Spleen (tissue), 11 donors: Measurements from ENCODE around the gene CARMIL3. TPM values are rescaled to one million over a fixed set of nuclear protein-coding genes. Genes with fewer than 3 reads are reported as not detected.

Experiments used
- DNase-seq: peaks from one replicate; pipeline ENCODE4 v3.0.0-alpha.2; 2020
- H3K27ac ChIP-seq, 8 donors: fragments of 200-600 bp; sonication (generic) in 7 of 8; 1 replicate in 4 of 8; 2 replicates in 4 of 8; pipeline versions ENCODE4 v1.5.0 to v1.8.0; 2016 to 2021; ENCODE audit warnings: inconsistent platforms in 4 of 8, mild to moderate bottlenecking in 4 of 8, moderate library complexity in 1 of 8
- H3K27me3 ChIP-seq, 7 donors: fragments of 200-600 bp; sonication (generic) in 6 of 7; replicated peaks in 1 of 7; 1 replicate in 4 of 7; 2 replicates in 3 of 7; pipeline versions ENCODE4 v1.5.0 to v1.8.0; 2016 to 2021; ENCODE audit warnings: inconsistent platforms in 3 of 7, mild to moderate bottlenecking in 1 of 7
- H3K36me3 ChIP-seq, 6 donors: fragments of 200-600 bp; sonication (generic) in 5 of 6; 1 replicate in 4 of 6; 2 replicates in 2 of 6; pipeline versions ENCODE4 v1.5.0 to v1.8.0; 2016 to 2021; ENCODE audit warnings: inconsistent platforms in 2 of 6
- H3K4me1 ChIP-seq, 6 donors: fragments of 200-600 bp; sonication (generic) in 5 of 6; 1 replicate in 3 of 6; 2 replicates in 3 of 6; pipeline versions ENCODE4 v1.5.0 to v1.8.0; 2016 to 2021; ENCODE audit warnings: inconsistent platforms in 3 of 6
- H3K4me3 ChIP-seq, 8 donors: fragments of 200-600 bp; sonication (generic) in 7 of 8; 1 replicate in 4 of 8; 2 replicates in 4 of 8; pipeline versions ENCODE4 v1.5.0 to v1.8.0; 2016 to 2021; ENCODE audit warnings: inconsistent platforms in 4 of 8, mild to moderate bottlenecking in 4 of 8, moderate library complexity in 2 of 8
- H3K9me3 ChIP-seq, 8 donors: fragments of 200-600 bp; sonication (generic) in 7 of 8; 1 replicate in 4 of 8; 2 replicates in 4 of 8; pipeline versions ENCODE4 v1.5.0 to v1.8.0; 2016 to 2021; ENCODE audit warnings: inconsistent platforms in 4 of 8
- POLR2A ChIP-seq, 3 donors: fragments of 450-650 bp; IDR thresholded peaks; one replicate each; pipeline ENCODE4 v1.5.1; 2017; ENCODE audit warnings: antibody characterized with exemption in 3 of 3, mild to moderate bottlenecking in 1 of 3
- POLR2AphosphoS5 ChIP-seq, 3 donors: sonication (generic); formaldehyde crosslinking; IDR thresholded peaks; one replicate each; pipeline ENCODE4 v1.5.1; 2017; ENCODE audit warnings: antibody characterized with exemption in 3 of 3
- WGBS, 5 donors: extraction: QIAGEN DNeasy Blood & Tissue Kit in 3 of 5; methylation state at CpG; one replicate each; pipeline versions ENCODE4 v1.1.5 to v1.1.7; 2013 to 2018; 5-methylcytosine and 5-hydroxymethylcytosine counted together
- intact Hi-C: fragments of 100-400 bp; cut with DNase I; formaldehyde crosslinking; loops from one replicate; pipeline ENCODE4 v1.15.0; 2023; ENCODE audit warnings: low total_unique reads
- polyA plus RNA-seq, 3 donors: library from polyadenylated mRNA; stranded (reverse); fragments of 200-250 nt; gene quantifications; one replicate each; pipeline ENCODE4 v1.2.1, GENCODE V29; 2013
- total RNA-seq, 7 donors: library from RNA; depleted of rRNA in 3 of 7; stranded (reverse); fragments of >200 nt in 3 of 7; fragmentation: NEBNext Ultra II Directional in 4 of 7; extraction: Animal tissue kit (Norgen Biotek cat#: 25700) in 4 of 7; gene quantifications; one replicate each; pipeline versions ENCODE4 v1.1.0 to v1.2.1, GENCODE V29; 2016 to 2021
- TF ChIP-seq, protein P1 (sequence below), 11 experiments: fragments of 200-600 bp in 7 of 11; fragments of 450-650 bp in 4 of 11; sonication (generic) in 4 of 11; IDR thresholded peaks in 8 of 11; conservative IDR thresholded peaks in 3 of 11; 1 replicate in 7 of 11; 2 replicates in 4 of 11; pipeline versions ENCODE4 v1.4.0 to v1.8.0; 2016 to 2021; ENCODE audit warnings: antibody characterized with exemption in 11 of 11, inconsistent platforms in 4 of 11, mild to moderate bottlenecking in 1 of 11
- donor health status: healthy with polysubstance abuse.
- donor health status: DM: no; HTN: no; CAD: no; lungs with moderate emphysema.
- donor health status: DM: no; HTN: no; CAD: no.
- donor health status: Bipolar disorder and iron deficiency.
- donor health status: healthy.
- donor health status: DM: no; HTN: no; CAD: no.
- donor health status: DM: yes; HTN: yes; CAD: no.

CARMIL3 gene
- total and polyA plus RNA-seq, 10 donors, result 0.39 to 3.2 (median 1.4) TPM

DNA sequence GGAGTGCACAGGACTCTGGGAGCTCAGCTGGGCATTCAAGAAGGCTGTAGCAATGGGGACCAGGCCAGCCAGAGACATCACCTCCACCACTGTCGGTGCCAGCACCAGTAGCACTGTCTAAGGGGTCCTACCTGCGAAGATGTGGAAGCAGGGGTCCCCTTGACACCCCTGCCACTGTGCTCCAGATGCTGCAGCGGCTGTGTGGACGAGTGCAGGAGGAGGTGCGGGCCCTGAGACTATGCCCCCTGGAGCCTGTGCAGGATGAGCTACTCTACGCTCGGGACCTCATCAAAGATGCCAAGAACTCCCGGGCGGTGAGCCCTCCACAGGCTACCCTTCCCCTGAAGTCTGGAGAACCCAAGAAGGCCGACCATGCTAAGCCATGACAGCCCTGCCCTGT, 8.6 kb downstream of the CARMIL3 start:
- TF ChIP-seq, protein P1, sequence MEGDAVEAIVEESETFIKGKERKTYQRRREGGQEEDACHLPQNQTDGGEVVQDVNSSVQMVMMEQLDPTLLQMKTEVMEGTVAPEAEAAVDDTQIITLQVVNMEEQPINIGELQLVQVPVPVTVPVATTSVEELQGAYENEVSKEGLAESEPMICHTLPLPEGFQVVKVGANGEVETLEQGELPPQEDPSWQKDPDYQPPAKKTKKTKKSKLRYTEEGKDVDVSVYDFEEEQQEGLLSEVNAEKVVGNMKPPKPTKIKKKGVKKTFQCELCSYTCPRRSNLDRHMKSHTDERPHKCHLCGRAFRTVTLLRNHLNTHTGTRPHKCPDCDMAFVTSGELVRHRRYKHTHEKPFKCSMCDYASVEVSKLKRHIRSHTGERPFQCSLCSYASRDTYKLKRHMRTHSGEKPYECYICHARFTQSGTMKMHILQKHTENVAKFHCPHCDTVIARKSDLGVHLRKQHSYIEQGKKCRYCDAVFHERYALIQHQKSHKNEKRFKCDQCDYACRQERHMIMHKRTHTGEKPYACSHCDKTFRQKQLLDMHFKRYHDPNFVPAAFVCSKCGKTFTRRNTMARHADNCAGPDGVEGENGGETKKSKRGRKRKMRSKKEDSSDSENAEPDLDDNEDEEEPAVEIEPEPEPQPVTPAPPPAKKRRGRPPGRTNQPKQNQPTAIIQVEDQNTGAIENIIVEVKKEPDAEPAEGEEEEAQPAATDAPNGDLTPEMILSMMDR (IDR thresholded peaks at IDR 0.05 in 8 of 11, conservative IDR thresholded peaks at IDR 0.05 in 3 of 11), result no peak
- Histone ChIP-seq H3K4me3 (no peak overlapping the region), H3K36me3 (no peaks in the 10 kb centered on the region), H3K27me3 (no peaks in the 10 kb centered on the region), H3K27ac (no peak overlapping the region), H3K4me1 (peaks cover 0 to 10% (median 0%) of the 10 kb centered on the region in 6 donors), H3K9me3 (no peaks in the 10 kb centered on the region)
- WGBS, 5 donors, result 90 to 96% (median 93%) methylated on average over 4 to 10 of the region's 10 CpGs
- DNase-seq, result no peak
- intact Hi-C loops, result no loop called here

DNA sequence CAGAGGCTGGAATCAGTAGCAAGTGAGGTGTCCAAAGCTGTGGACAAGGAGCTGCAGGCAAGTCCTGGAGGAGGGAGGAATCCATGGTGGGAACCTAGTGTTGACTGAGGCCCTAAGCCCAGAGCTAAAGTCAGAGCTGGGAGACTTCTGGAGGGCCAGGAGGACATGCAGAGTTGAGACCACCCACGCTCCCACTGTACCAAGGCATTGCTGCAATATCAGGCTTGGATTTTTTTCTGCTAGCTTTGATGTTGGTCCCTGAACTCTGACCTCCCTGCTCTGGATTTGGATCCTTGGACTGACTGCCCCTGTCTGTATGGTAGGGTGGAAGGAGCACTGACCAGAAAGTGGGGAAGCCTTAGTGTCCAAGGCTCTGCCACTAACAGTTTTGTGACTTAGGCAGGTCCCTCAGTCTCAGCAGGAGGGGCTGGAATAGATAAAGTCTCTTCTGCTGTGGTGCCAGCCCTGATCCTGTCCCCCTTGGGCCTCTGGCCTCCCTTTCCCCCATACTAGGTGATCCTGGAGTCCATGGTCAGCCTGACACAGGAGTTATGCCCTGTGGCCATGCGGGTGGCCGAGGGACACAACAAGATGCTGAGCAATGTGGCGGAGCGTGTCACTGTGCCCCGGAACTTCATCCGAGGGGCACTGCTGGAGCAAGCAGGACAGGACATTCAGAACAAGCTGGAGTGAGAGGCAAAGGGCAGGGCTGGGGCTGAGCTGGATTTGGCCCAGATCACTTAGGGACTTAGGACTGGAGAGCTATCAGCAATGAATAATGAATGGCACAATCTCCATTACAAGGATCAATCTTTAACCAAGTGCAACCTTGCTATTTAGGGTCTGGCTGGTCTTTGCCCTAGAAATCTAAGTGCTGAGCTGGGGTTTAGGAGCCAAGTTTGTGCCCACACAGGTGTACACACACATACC, 9.4 kb downstream of the CARMIL3 start:
- no peak for DNase-seq
- WGBS, 5 donors, result 92 to 99% (median 96%) methylated on average over 7 of the region's 7 CpGs
- Histone ChIP-seq H3K27me3 (no peaks in the 10 kb centered on the region), H3K4me3 (no peak overlapping the region), H3K4me1 (peaks cover 0 to 10% (median 0%) of the 10 kb centered on the region in 6 donors), H3K9me3 (no peaks in the 10 kb centered on the region), H3K36me3 (no peaks in the 10 kb centered on the region), H3K27ac (no peak overlapping the region)
- TF ChIP-seq POLR2A (IDR thresholded peaks at IDR 0.05), result no peak
- TF ChIP-seq, protein P1 (IDR thresholded peaks at IDR 0.05 in 8 of 11, conservative IDR thresholded peaks at IDR 0.05 in 3 of 11), result no peak
- TF ChIP-seq POLR2AphosphoS5 (IDR thresholded peaks at IDR 0.05), result no peak
- intact Hi-C loops, result no loop called here

DNA sequence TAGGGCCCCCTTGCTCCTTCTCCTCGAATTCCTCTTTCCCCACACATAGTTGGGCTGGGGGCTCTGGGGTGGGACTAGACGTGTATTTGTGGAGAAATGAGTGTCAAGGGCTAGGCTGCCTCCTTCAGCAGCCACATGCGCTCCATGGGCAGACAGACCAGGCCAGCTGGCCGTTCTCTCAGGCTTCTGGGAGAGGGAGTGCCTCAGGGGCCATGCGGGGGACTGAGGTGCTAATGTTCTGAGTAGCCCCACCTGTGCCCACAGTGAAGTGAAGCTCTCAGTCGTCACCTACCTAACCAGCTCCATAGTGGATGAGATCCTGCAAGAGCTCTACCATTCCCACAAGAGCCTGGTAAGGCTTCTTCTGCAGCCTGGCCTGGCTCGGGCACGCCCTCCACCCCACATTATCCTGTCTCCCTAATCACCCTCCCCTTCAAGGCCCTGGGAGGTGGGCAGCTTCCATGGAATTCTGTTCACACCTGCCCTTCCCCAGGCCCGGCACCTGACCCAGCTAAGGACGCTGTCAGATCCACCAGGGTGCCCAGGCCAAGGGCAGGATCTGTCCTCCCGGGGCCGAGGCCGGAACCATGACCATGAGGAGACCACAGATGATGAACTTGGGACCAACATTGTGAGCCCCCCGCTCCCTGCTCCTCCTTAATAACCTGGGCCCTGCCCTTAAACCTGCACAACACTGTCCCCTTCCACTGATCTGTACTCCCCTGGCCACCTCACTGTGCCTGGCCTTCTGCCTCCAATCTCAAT, 10.6 kb downstream of the CARMIL3 start:
- no peaks in the 10 kb centered on the region for H3K27me3 ChIP-seq
- no peak overlapping the region for H3K27ac ChIP-seq
- intact Hi-C loops, result no loop called here
- WGBS, 5 donors, result 87 to 95% (median 88%) methylated on average over 11 to 14 of the region's 14 CpGs
- peak; percentile 50 for DNase-seq
- no peaks in the 10 kb centered on the region for H3K36me3 ChIP-seq
- TF ChIP-seq, protein P1 (IDR thresholded peaks at IDR 0.05 in 8 of 11, conservative IDR thresholded peaks at IDR 0.05 in 3 of 11), result no peak
- TF ChIP-seq POLR2A (IDR thresholded peaks at IDR 0.05) (no peak), POLR2AphosphoS5 (IDR thresholded peaks at IDR 0.05) (no peak)
- H3K4me3 ChIP-seq, result no peak overlapping the region
- H3K9me3 ChIP-seq, result no peaks in the 10 kb centered on the region
- peaks cover 0 to 10% (median 0%) of the 10 kb centered on the region in 6 donors for H3K4me1 ChIP-seq
